Measurements from ENCODE around the gene LIN54.

The LIN54 gene

GRCh38 chr4:82891707-82892466, 118.7 kb downstream of the LIN54 start:
- TF ChIP-seq CTCF (IDR thresholded peaks at IDR 0.05; ENCODE audit: low read depth, low read length) = no peak
- peak overlapping the region; percentile 99 for H3K4me3 ChIP-seq (ENCODE audit: low read depth, low read length)

- peak within 1 kb of the TSS; percentile 99 for H3K4me3 ChIP-seq (ENCODE audit: low read depth, low read length)
- no peak for TF ChIP-seq CTCF (IDR thresholded peaks at IDR 0.05; ENCODE audit: low read depth, low read length)
Measured at GRCh38 chr4:82890901-82891706, 119.5 kb downstream of the LIN54 start, which contains the start of gene SEC31A. TSS of gene SEC31A (minus strand) at chr4:82891153. CDS start at chr4:82881936, 9,217 bp downstream.

- peak overlapping the region; percentile 99 for H3K4me3 ChIP-seq (ENCODE audit: low read depth, low read length)
- TF ChIP-seq CTCF (IDR thresholded peaks at IDR 0.05; ENCODE audit: low read depth, low read length) = no peak
Measured at GRCh38 chr4:82890528-82890900, 120.1 kb downstream of the LIN54 start.

- no peak for TF ChIP-seq CTCF (IDR thresholded peaks at IDR 0.05; ENCODE audit: low read depth, low read length)
- peak overlapping the region; percentile 99 for H3K4me3 ChIP-seq (ENCODE audit: low read depth, low read length)
Measured at GRCh38 chr4:82889287-82889686, 121.3 kb downstream of the LIN54 start.

GRCh38 chr4:82886147-82886942, 124.3 kb downstream of the LIN54 start:
- peak overlapping the region; percentile 14; the same call in 1 of the 2 replicates for H3K4me3 ChIP-seq (ENCODE audit: low read depth, low read length)
- no peak for TF ChIP-seq CTCF (IDR thresholded peaks at IDR 0.05; ENCODE audit: low read depth, low read length)

GRCh38 chr4:82885410-82885809, 125.2 kb downstream of the LIN54 start:
- no peak overlapping the region for H3K4me3 ChIP-seq (ENCODE audit: low read depth, low read length)

More at GRCh38 chr4:82885410-82885809, 125.2 kb downstream of the LIN54 start:
- TF ChIP-seq CTCF (IDR thresholded peaks at IDR 0.05; ENCODE audit: low read depth, low read length) = no peak

All from WI38 (cell line).